ENCODE data around the gene GALNT1. TPM values are rescaled to one million over a fixed set of nuclear protein-coding genes. Genes with fewer than 3 reads are reported as not detected.

Gene GALNT1
- total RNA-seq, 1 donor: 796 TPM

GRCh38 chr18:35750929-35751328, 169.4 kb downstream of the GALNT1 start:
- H3K27me3 ChIP-seq (ENCODE audit: insufficient read depth, low read length): peaks cover 8% of the 10 kb centered on the region
- H3K27ac ChIP-seq (ENCODE audit: low read depth, low read length): no peak overlapping the region

GRCh38 chr18:35753306-35753910, 171.9 kb downstream of the GALNT1 start:
- H3K9me3 ChIP-seq (ENCODE audit: low read depth, low read length): no peaks in the 10 kb centered on the region
- peaks cover 8% of the 10 kb centered on the region for H3K27me3 ChIP-seq (ENCODE audit: insufficient read depth, low read length)
- no peaks in the 10 kb centered on the region for H3K36me3 ChIP-seq (ENCODE audit: insufficient read depth, low read length)
- no peaks in the 10 kb centered on the region for H3K79me2 ChIP-seq (ENCODE audit: insufficient read depth, low read length)
- no peak overlapping the region for H2AFZ ChIP-seq (ENCODE audit: low read length)
- no peaks in the 10 kb centered on the region for H4K20me1 ChIP-seq (ENCODE audit: insufficient read depth, low read length)
- TF ChIP-seq, protein P1, sequence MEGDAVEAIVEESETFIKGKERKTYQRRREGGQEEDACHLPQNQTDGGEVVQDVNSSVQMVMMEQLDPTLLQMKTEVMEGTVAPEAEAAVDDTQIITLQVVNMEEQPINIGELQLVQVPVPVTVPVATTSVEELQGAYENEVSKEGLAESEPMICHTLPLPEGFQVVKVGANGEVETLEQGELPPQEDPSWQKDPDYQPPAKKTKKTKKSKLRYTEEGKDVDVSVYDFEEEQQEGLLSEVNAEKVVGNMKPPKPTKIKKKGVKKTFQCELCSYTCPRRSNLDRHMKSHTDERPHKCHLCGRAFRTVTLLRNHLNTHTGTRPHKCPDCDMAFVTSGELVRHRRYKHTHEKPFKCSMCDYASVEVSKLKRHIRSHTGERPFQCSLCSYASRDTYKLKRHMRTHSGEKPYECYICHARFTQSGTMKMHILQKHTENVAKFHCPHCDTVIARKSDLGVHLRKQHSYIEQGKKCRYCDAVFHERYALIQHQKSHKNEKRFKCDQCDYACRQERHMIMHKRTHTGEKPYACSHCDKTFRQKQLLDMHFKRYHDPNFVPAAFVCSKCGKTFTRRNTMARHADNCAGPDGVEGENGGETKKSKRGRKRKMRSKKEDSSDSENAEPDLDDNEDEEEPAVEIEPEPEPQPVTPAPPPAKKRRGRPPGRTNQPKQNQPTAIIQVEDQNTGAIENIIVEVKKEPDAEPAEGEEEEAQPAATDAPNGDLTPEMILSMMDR (IDR thresholded peaks at IDR 0.05; ENCODE audit: extremely low read depth, low read depth, low read length): no peak
- H3K4me2 ChIP-seq (ENCODE audit: insufficient read depth, low read length): no peak overlapping the region
- no peak overlapping the region for H3K4me3 ChIP-seq (ENCODE audit: insufficient read depth, low read length)
- no peaks in the 10 kb centered on the region for H3K4me1 ChIP-seq (ENCODE audit: insufficient read depth, low read length)
- DNase-seq (ENCODE audit: insufficient read length, low spot score, missing footprints): no peak
- H3K27ac ChIP-seq (ENCODE audit: low read depth, low read length): no peak overlapping the region

More at GRCh38 chr18:35750929-35751328, 169.4 kb downstream of the GALNT1 start:
- H3K9me3 ChIP-seq (ENCODE audit: low read depth, low read length): no peaks in the 10 kb centered on the region
- no peak overlapping the region for H2AFZ ChIP-seq (ENCODE audit: low read length)
- no peak overlapping the region for H3K4me3 ChIP-seq (ENCODE audit: insufficient read depth, low read length)
- H3K4me1 ChIP-seq (ENCODE audit: insufficient read depth, low read length): no peaks in the 10 kb centered on the region
- H4K20me1 ChIP-seq (ENCODE audit: insufficient read depth, low read length): no peaks in the 10 kb centered on the region
- TF ChIP-seq, protein P1 (IDR thresholded peaks at IDR 0.05; ENCODE audit: extremely low read depth, low read depth, low read length): no peak
- H3K36me3 ChIP-seq (ENCODE audit: insufficient read depth, low read length): no peaks in the 10 kb centered on the region
- no peak for DNase-seq (ENCODE audit: insufficient read length, low spot score, missing footprints)
- no peak overlapping the region for H3K4me2 ChIP-seq (ENCODE audit: insufficient read depth, low read length)
- no peaks in the 10 kb centered on the region for H3K79me2 ChIP-seq (ENCODE audit: insufficient read depth, low read length)

- H2AFZ ChIP-seq (ENCODE audit: low read length): no peak overlapping the region
- no peak overlapping the region for H3K27ac ChIP-seq (ENCODE audit: low read depth, low read length)
- no peaks in the 10 kb centered on the region for H3K4me1 ChIP-seq (ENCODE audit: insufficient read depth, low read length)
- no peak overlapping the region for H3K4me3 ChIP-seq (ENCODE audit: insufficient read depth, low read length)
- H3K79me2 ChIP-seq (ENCODE audit: insufficient read depth, low read length): no peaks in the 10 kb centered on the region
- TF ChIP-seq, protein P1 (IDR thresholded peaks at IDR 0.05; ENCODE audit: extremely low read depth, low read depth, low read length): no peak
- no peak overlapping the region for H3K4me2 ChIP-seq (ENCODE audit: insufficient read depth, low read length)
- H3K36me3 ChIP-seq (ENCODE audit: insufficient read depth, low read length): no peaks in the 10 kb centered on the region
- peaks cover 8% of the 10 kb centered on the region for H3K27me3 ChIP-seq (ENCODE audit: insufficient read depth, low read length)
- H3K9me3 ChIP-seq (ENCODE audit: low read depth, low read length): no peaks in the 10 kb centered on the region
- H4K20me1 ChIP-seq (ENCODE audit: insufficient read depth, low read length): no peaks in the 10 kb centered on the region
- no peak for DNase-seq (ENCODE audit: insufficient read length, low spot score, missing footprints)
Measured at GRCh38 chr18:35754464-35754863, 172.9 kb downstream of the GALNT1 start.

- no peaks in the 10 kb centered on the region for H3K79me2 ChIP-seq (ENCODE audit: insufficient read depth, low read length)
- no peaks in the 10 kb centered on the region for H3K4me1 ChIP-seq (ENCODE audit: insufficient read depth, low read length)
- H3K4me2 ChIP-seq (ENCODE audit: insufficient read depth, low read length): no peak overlapping the region
- TF ChIP-seq, protein P1 (IDR thresholded peaks at IDR 0.05; ENCODE audit: extremely low read depth, low read depth, low read length): no peak
- H3K9me3 ChIP-seq (ENCODE audit: low read depth, low read length): no peaks in the 10 kb centered on the region
- H3K4me3 ChIP-seq (ENCODE audit: insufficient read depth, low read length): no peak overlapping the region
- H4K20me1 ChIP-seq (ENCODE audit: insufficient read depth, low read length): no peaks in the 10 kb centered on the region
- H3K27me3 ChIP-seq (ENCODE audit: insufficient read depth, low read length): peaks cover 8% of the 10 kb centered on the region
- H3K36me3 ChIP-seq (ENCODE audit: insufficient read depth, low read length): no peaks in the 10 kb centered on the region
- H2AFZ ChIP-seq (ENCODE audit: low read length): no peak overlapping the region
- no peak overlapping the region for H3K27ac ChIP-seq (ENCODE audit: low read depth, low read length)
- no peak for DNase-seq (ENCODE audit: insufficient read length, low spot score, missing footprints)
Measured at GRCh38 chr18:35755369-35755768, 173.8 kb downstream of the GALNT1 start.

All from osteoblast (primary cell).